Activated CD8-positive, alpha-beta memory T cell treated with anti-CD3 and anti-CD28 coated beads, Interleukin-2, amount 50 U/mL, for 24 hours (primary cell): ENCODE measurements around the gene STRN3.
"Not testable (repeated sequence)": the region's sequence is repeated elsewhere in the genome, so short reads cannot be mapped to it uniquely, and the experiment has no call there.

Experiments used
- DNase-seq: peaks from one replicate; pipeline ENCODE4 v3.0.0-alpha.2; 2020; ENCODE audit errors: extremely low read depth

Gene STRN3

GRCh38 chr14:30971586-30971985, 54.6 kb downstream of the STRN3 start:
- DNase-seq = no peak

- not testable (repeated sequence) for DNase-seq
Measured at GRCh38 chr14:30969796-30970195, 56.4 kb downstream of the STRN3 start.

GRCh38 chr14:30967364-30968098, 58.6 kb downstream of the STRN3 start:
- DNase-seq = not testable (repeated sequence)

GRCh38 chr14:30966415-30967363, 59.5 kb downstream of the STRN3 start:
- DNase-seq = no peak

GRCh38 chr14:30965861-30966260, 60.3 kb downstream of the STRN3 start:
- DNase-seq = not testable (repeated sequence)

GRCh38 chr14:30962537-30962936, 63.6 kb downstream of the STRN3 start:
- not testable (repeated sequence) for DNase-seq

GRCh38 chr14:30961330-30961729, 64.8 kb downstream of the STRN3 start:
- DNase-seq = no peak

GRCh38 chr14:30960216-30960615, 66.0 kb downstream of the STRN3 start:
- no peak for DNase-seq

GRCh38 chr14:30958555-30959407, 67.4 kb downstream of the STRN3 start:
- no peak for DNase-seq

- no peak for DNase-seq
Measured at GRCh38 chr14:30957813-30958370, 68.3 kb downstream of the STRN3 start.

- no peak for DNase-seq
Measured at GRCh38 chr14:30949651-30950050, 76.5 kb downstream of the STRN3 start.

- DNase-seq = no peak
Measured at GRCh38 chr14:30943694-30944093, 82.5 kb downstream of the STRN3 start.

GRCh38 chr14:30940886-30941285, 85.3 kb downstream of the STRN3 start:
- no peak for DNase-seq

GRCh38 chr14:30938617-30939016, 87.6 kb downstream of the STRN3 start:
- DNase-seq = no peak

GRCh38 chr14:30935445-30935844, 90.7 kb downstream of the STRN3 start:
- DNase-seq = no peak

GRCh38 chr14:30933937-30934336, 92.2 kb downstream of the STRN3 start:
- DNase-seq = not testable (repeated sequence)

- no peak for DNase-seq
Measured at GRCh38 chr14:30928462-30928861, 97.7 kb downstream of the STRN3 start.

GRCh38 chr14:30925254-30925653, 100.9 kb downstream of the STRN3 start:
- no peak for DNase-seq

- no peak for DNase-seq
Measured at GRCh38 chr14:30921788-30922187, 104.4 kb downstream of the STRN3 start.

GRCh38 chr14:30921305-30921704, 104.9 kb downstream of the STRN3 start:
- no peak for DNase-seq

GRCh38 chr14:30915596-30915995, 110.6 kb downstream of the STRN3 start:
- no peak for DNase-seq

GRCh38 chr14:30914812-30915211, 111.4 kb downstream of the STRN3 start:
- DNase-seq = no peak
